Keratinocyte (primary cell): ENCODE results near the gene CD96. TPM values are rescaled to one million over a fixed set of nuclear protein-coding genes. Genes with fewer than 3 reads are reported as not detected.

Experiments used
- DNase-seq: peaks from one replicate; pipeline ENCODE4 v3.0.0-alpha.2; 2011; ENCODE audit warnings: low read depth, missing footprints, low spot score
- FAIRE-seq: peaks from 2 replicates; lab custom pipeline; 2011; peaks lifted over from hg19 to GRCh38; lab: Jason Lieb, UNC
- H2AFZ ChIP-seq: 2 replicates; pipeline ENCODE4 v1.6.0; 2012; ENCODE audit warnings: low read length, control low read depth, inconsistent platforms; ENCODE audit not compliant: control insufficient read depth
- H3K27ac ChIP-seq: 2 replicates; pipeline ENCODE4 v1.5.1; 2011; ENCODE audit warnings: low read length; ENCODE audit not compliant: control insufficient read depth, insufficient read depth
- H3K27me3 ChIP-seq: 3 replicates; pipeline ENCODE4 v1.6.0; 2011; ENCODE audit warnings: low read length; ENCODE audit not compliant: control insufficient read depth, insufficient read depth; ENCODE audit errors: extremely low read depth
- H3K36me3 ChIP-seq, 2 experiments: 2 replicates in 1 of 2; 3 replicates in 1 of 2; pipeline ENCODE4 v1.5.1; 2011; ENCODE audit warnings: low read length in 2 of 2, mild to moderate bottlenecking in 1 of 2; ENCODE audit not compliant: control insufficient read depth in 2 of 2, insufficient read depth in 2 of 2; ENCODE audit errors: extremely low read depth in 1 of 2
- H3K4me1 ChIP-seq: 3 replicates; pipeline ENCODE4 v1.5.1; 2011; ENCODE audit warnings: low read length; ENCODE audit not compliant: control insufficient read depth, insufficient read depth; ENCODE audit errors: extremely low read depth
- H3K4me2 ChIP-seq: 3 replicates; pipeline ENCODE4 v1.6.0; 2011; ENCODE audit warnings: low read depth, low read length; ENCODE audit not compliant: control insufficient read depth, insufficient read depth; ENCODE audit errors: extremely low read depth
- H3K4me3 ChIP-seq, 3 experiments: fragments of 200-600 bp in 1 of 3; sonication (generic) in 1 of 3; 2 replicates in 2 of 3; 3 replicates in 1 of 3; pipeline ENCODE4 v1.5.1; 2011 to 2016; ENCODE audit warnings: low read length in 3 of 3, mild to moderate bottlenecking in 3 of 3, control low read depth in 2 of 3, inconsistent platforms in 1 of 3, low read depth in 1 of 3, mixed read lengths in 1 of 3, mixed run types in 1 of 3, moderate library complexity in 1 of 3; ENCODE audit not compliant: control insufficient read depth in 2 of 3, insufficient read depth in 2 of 3; ENCODE audit errors: extremely low read depth in 1 of 3
- H3K79me2 ChIP-seq: 2 replicates; pipeline ENCODE4 v1.6.0; 2012; ENCODE audit warnings: low read length; ENCODE audit not compliant: control insufficient read depth, insufficient read depth
- H3K9ac ChIP-seq: 3 replicates; pipeline ENCODE4 v1.6.0; 2011; ENCODE audit warnings: low read length; ENCODE audit not compliant: control insufficient read depth, insufficient read depth; ENCODE audit errors: extremely low read depth
- H3K9me1 ChIP-seq: 3 replicates; pipeline ENCODE4 v1.6.0; 2011; ENCODE audit warnings: low read length; ENCODE audit not compliant: control insufficient read depth, insufficient read depth; ENCODE audit errors: extremely low read depth
- H3K9me3 ChIP-seq: 2 replicates; pipeline ENCODE4 v1.5.1; 2012; ENCODE audit warnings: low read depth, low read length; ENCODE audit not compliant: control insufficient read depth
- H4K20me1 ChIP-seq: 3 replicates; pipeline ENCODE4 v1.6.0; 2011; ENCODE audit warnings: low read length; ENCODE audit not compliant: control insufficient read depth, insufficient read depth; ENCODE audit errors: extremely low read depth
- CTCF ChIP-seq, 3 experiments: IDR thresholded peaks in 1 of 3; conservative IDR thresholded peaks in 1 of 3; optimal IDR thresholded peaks in 1 of 3; 2 replicates in 2 of 3; 3 replicates in 1 of 3; pipeline versions ENCODE3 to v1.5.1; 2011; ENCODE audit warnings: low read length in 3 of 3, mild to moderate bottlenecking in 3 of 3, moderate library complexity in 2 of 3, control low read depth in 1 of 3, inconsistent platforms in 1 of 3; ENCODE audit not compliant: insufficient read depth in 2 of 3; ENCODE audit errors: extremely low read depth in 1 of 3
- EZH2 ChIP-seq: IDR thresholded peaks from one replicate; pipeline ENCODE4 v1.6.1; 2012; ENCODE audit warnings: inconsistent platforms, mild to moderate bottlenecking, low read length, moderate library complexity
- dilution Hi-C: fragments of 300-500 bp; cut with MboI; formaldehyde crosslinking; loops from one replicate; pipeline ENCODE4 v1.7.0; 2020; ENCODE audit warnings: low sequenced_read_pairs; ENCODE audit not compliant: extremely low pct_ligation_motif_present
- polyA plus RNA-seq, 5 experiments: library from polyadenylated mRNA; depleted of rRNA in 3 of 5; stranded (reverse) in 3 of 5; stranded (forward) in 1 of 5; unstranded in 1 of 5; fragments of >200 nt; gene quantifications; 1 replicate in 1 of 5; 2 replicates in 3 of 5; 3 replicates in 1 of 5; pipeline versions ENCODE4 v1.2.1 to v1.2.3, GENCODE V29; 2011 to 2012; ENCODE audit warnings: missing spikeins in 2 of 5, low read depth in 1 of 5, low replicate concordance in 1 of 5

Gene CD96
- polyA plus RNA-seq, 1 donor (not counting 4 experiments of a cell fraction or from before 2014, with no cell fraction given) = 0.13 TPM

GRCh38 chr3:111568355-111568754 is 26.4 kb downstream of the CD96 start:
- H3K36me3 ChIP-seq = no peaks in the 10 kb centered on the region
- no peaks in the 10 kb centered on the region for H3K9me3 ChIP-seq
- no peak overlapping the region for H2AFZ ChIP-seq
- TF ChIP-seq CTCF (optimal IDR thresholded peaks at IDR 0.05 in 1 of 3, IDR thresholded peaks at IDR 0.05 in 1 of 3, conservative IDR thresholded peaks at IDR 0.05 in 1 of 3; ENCODE audit: extremely low read depth in 1 of 3, insufficient read depth in 2 of 3, low read length in 3 of 3) (no peak), EZH2 (no peak)
- no peaks in the 10 kb centered on the region for H3K27me3 ChIP-seq
- no peaks in the 10 kb centered on the region for H3K9me1 ChIP-seq
- DNase-seq (no peak), FAIRE-seq (no peak)
- H3K9ac ChIP-seq = no peak overlapping the region
- no peaks in the 10 kb centered on the region for H3K4me1 ChIP-seq
- no peak overlapping the region for H3K4me3 ChIP-seq
- no peak overlapping the region for H3K4me2 ChIP-seq
- dilution Hi-C loops = no loop called here
- H3K79me2 ChIP-seq = no peaks in the 10 kb centered on the region
- H3K27ac ChIP-seq = no peak overlapping the region
- no peaks in the 10 kb centered on the region for H4K20me1 ChIP-seq

GRCh38 chr3:111568911-111569310 is 26.9 kb downstream of the CD96 start:
- H4K20me1 ChIP-seq = no peaks in the 10 kb centered on the region
- dilution Hi-C loops = no loop called here
- no peak overlapping the region for H3K4me2 ChIP-seq
- H3K9me3 ChIP-seq = no peaks in the 10 kb centered on the region
- H3K4me3 ChIP-seq = no peak overlapping the region
- no peaks in the 10 kb centered on the region for H3K4me1 ChIP-seq
- FAIRE-seq (no peak), DNase-seq (no peak)
- no peak for TF ChIP-seq CTCF (optimal IDR thresholded peaks at IDR 0.05 in 1 of 3, IDR thresholded peaks at IDR 0.05 in 1 of 3, conservative IDR thresholded peaks at IDR 0.05 in 1 of 3; ENCODE audit: extremely low read depth in 1 of 3, insufficient read depth in 2 of 3, low read length in 3 of 3)
- no peak for TF ChIP-seq EZH2
- no peak overlapping the region for H2AFZ ChIP-seq
- H3K27me3 ChIP-seq = no peaks in the 10 kb centered on the region
- no peak overlapping the region for H3K27ac ChIP-seq
- no peaks in the 10 kb centered on the region for H3K79me2 ChIP-seq
- H3K9me1 ChIP-seq = no peaks in the 10 kb centered on the region
- H3K36me3 ChIP-seq = no peaks in the 10 kb centered on the region
- H3K9ac ChIP-seq = no peak overlapping the region
